Liver (tissue), 9 donors: Measurements from ENCODE around the gene JCHAIN. TPM values are rescaled to one million over a fixed set of nuclear protein-coding genes. Genes with fewer than 3 reads are reported as not detected.

Experiments
- DNase-seq: peaks from one replicate; pipeline ENCODE4 v3.0.0-alpha.2; 2017; ENCODE audit warnings: low spot score
- H3K27ac ChIP-seq, 2 donors: one replicate each; pipeline ENCODE4 v1.7.0; 2013; ENCODE audit warnings: inconsistent platforms in 2 of 2, low read length in 2 of 2, control low read depth in 1 of 2, low read depth in 1 of 2, mild to moderate bottlenecking in 1 of 2
- H3K27me3 ChIP-seq, 4 donors: one replicate each; pipeline versions ENCODE4 v1.6.1 to v1.7.0; 2013; ENCODE audit warnings: low read length in 3 of 4, inconsistent platforms in 1 of 4, mild to moderate bottlenecking in 1 of 4, moderate library complexity in 1 of 4; ENCODE audit not compliant: control insufficient read depth in 4 of 4, insufficient read depth in 4 of 4
- H3K36me3 ChIP-seq, 4 donors: one replicate each; pipeline versions ENCODE4 v1.6.1 to v1.7.0; 2013; ENCODE audit warnings: low read length in 3 of 4, mild to moderate bottlenecking in 3 of 4, low read depth in 1 of 4, moderate library complexity in 1 of 4; ENCODE audit not compliant: control insufficient read depth in 4 of 4, insufficient read depth in 3 of 4
- H3K4me1 ChIP-seq, 4 donors: one replicate each; pipeline versions ENCODE4 v1.6.1 to v1.7.0; 2013; ENCODE audit warnings: low read length in 3 of 4, mild to moderate bottlenecking in 3 of 4, moderate library complexity in 1 of 4; ENCODE audit not compliant: control insufficient read depth in 4 of 4, insufficient read depth in 4 of 4
- H3K4me3 ChIP-seq, 3 donors: one replicate each; pipeline versions ENCODE4 v1.6.1 to v1.7.0; 2013; ENCODE audit warnings: low read length in 3 of 3, control low read depth in 1 of 3, low read depth in 1 of 3, mild to moderate bottlenecking in 1 of 3
- H3K9ac ChIP-seq, 2 donors: one replicate each; pipeline ENCODE4 v1.7.0; 2013; ENCODE audit warnings: low read length in 2 of 2, mild to moderate bottlenecking in 2 of 2, moderate library complexity in 2 of 2, control low read depth in 1 of 2, low read depth in 1 of 2
- H3K9me3 ChIP-seq, 4 donors: one replicate each; pipeline versions ENCODE4 v1.6.1 to v1.7.0; 2013; ENCODE audit warnings: low read length in 3 of 4; ENCODE audit not compliant: control insufficient read depth in 4 of 4
- ATF3 ChIP-seq: IDR thresholded peaks from 2 replicates; pipeline ENCODE4 v1.6.1; 2016; ENCODE audit warnings: antibody characterized with exemption
- CTCF ChIP-seq: fragments of 150-350 bp; IDR thresholded peaks from 2 replicates; pipeline ENCODE4 v1.5.1; 2017; ENCODE audit warnings: improper control_type of control experiment, low read depth, low read length; ENCODE audit not compliant: missing input control
- EGR1 ChIP-seq, 2 donors: IDR thresholded peaks; 2 replicates each; pipeline ENCODE4 v1.6.1; 2016 to 2018; ENCODE audit warnings: antibody characterized with exemption in 2 of 2, low read depth in 2 of 2
- FOXA1 ChIP-seq: IDR thresholded peaks from 2 replicates; pipeline ENCODE4 v1.6.1; 2016; ENCODE audit warnings: antibody characterized with exemption
- FOXA2 ChIP-seq: IDR thresholded peaks from 2 replicates; pipeline ENCODE4 v1.6.1; 2016; ENCODE audit warnings: antibody characterized with exemption
- GABPA ChIP-seq, 2 donors: IDR thresholded peaks in 1 of 2; conservative IDR thresholded peaks in 1 of 2; 2 replicates each; pipeline ENCODE4 v1.6.1; 2016; ENCODE audit warnings: antibody characterized with exemption in 2 of 2, mild to moderate bottlenecking in 1 of 2, moderate library complexity in 1 of 2
- HNF4A ChIP-seq, 2 donors: conservative IDR thresholded peaks; 2 replicates each; pipeline ENCODE4 v1.6.1; 2016; ENCODE audit warnings: antibody characterized with exemption in 2 of 2, mild to moderate bottlenecking in 2 of 2
- HNF4G ChIP-seq: IDR thresholded peaks from 2 replicates; pipeline ENCODE4 v1.6.1; 2016; ENCODE audit warnings: antibody characterized with exemption
- JUND ChIP-seq, 2 donors: IDR thresholded peaks; 2 replicates each; pipeline ENCODE4 v1.6.1; 2016; ENCODE audit warnings: antibody characterized with exemption in 2 of 2
- MAX ChIP-seq: IDR thresholded peaks from 2 replicates; pipeline ENCODE4 v1.6.1; 2016; ENCODE audit warnings: antibody characterized with exemption
- NR2F2 ChIP-seq: IDR thresholded peaks from 2 replicates; pipeline ENCODE4 v1.6.1; 2016; ENCODE audit warnings: antibody characterized with exemption
- RAD21 ChIP-seq, 2 donors: IDR thresholded peaks; 2 replicates each; pipeline ENCODE4 v1.6.1; 2016; ENCODE audit warnings: antibody characterized with exemption in 2 of 2, mild to moderate bottlenecking in 2 of 2
- RXRA ChIP-seq, 2 donors: IDR thresholded peaks; 2 replicates each; pipeline ENCODE4 v1.6.1; 2017 to 2018; ENCODE audit warnings: antibody characterized with exemption in 2 of 2, mild to moderate bottlenecking in 1 of 2
- SP1 ChIP-seq: IDR thresholded peaks from 2 replicates; pipeline ENCODE4 v1.6.1; 2018; ENCODE audit warnings: antibody characterized with exemption, mild to moderate bottlenecking
- TAF1 ChIP-seq: conservative IDR thresholded peaks from 2 replicates; pipeline ENCODE4 v1.6.1; 2016; ENCODE audit warnings: antibody characterized with exemption, mild to moderate bottlenecking
- YY1 ChIP-seq: IDR thresholded peaks from 2 replicates; pipeline ENCODE4 v1.6.1; 2016; ENCODE audit warnings: antibody characterized with exemption, mild to moderate bottlenecking
- ZBTB33 ChIP-seq: IDR thresholded peaks from 2 replicates; pipeline ENCODE4 v1.6.1; 2016; ENCODE audit warnings: antibody characterized with exemption
- WGBS: extraction: QIAGEN DNeasy Blood & Tissue Kit; methylation state at CpG from one replicate; pipeline ENCODE4 v1.1.7; 2013; 5-methylcytosine and 5-hydroxymethylcytosine counted together
- polyA plus RNA-seq, 2 donors: library from polyadenylated mRNA; stranded (reverse) in 1 of 2; unstranded in 1 of 2; fragments of 200-250 nt in 1 of 2; fragments of >200 nt in 1 of 2; fragmentation: Nextera tagmentation in 1 of 2; extraction: Ambion mirVana in 1 of 2; gene quantifications; one replicate each; pipeline versions ENCODE4 v1.2.1 to v1.2.3, GENCODE V29; 2013 to 2015
- total RNA-seq, 2 donors: library from RNA; depleted of rRNA; stranded (reverse); fragments of >200 nt; gene quantifications; one replicate each; pipeline ENCODE4 v1.2.3, GENCODE V29; 2014
- TF ChIP-seq, protein P1 (sequence below): IDR thresholded peaks from 2 replicates; pipeline ENCODE4 v1.6.1; 2016; ENCODE audit warnings: antibody characterized with exemption, mild to moderate bottlenecking
- donor health status: healthy.
- donor health status: healthy.
- donor health status: healthy.
- donor health status: healthy.
- donor health status: healthy.

The JCHAIN gene
- total and polyA plus RNA-seq, 4 donors: 2.1 to 69.5 (median 9.7) TPM

DNA sequence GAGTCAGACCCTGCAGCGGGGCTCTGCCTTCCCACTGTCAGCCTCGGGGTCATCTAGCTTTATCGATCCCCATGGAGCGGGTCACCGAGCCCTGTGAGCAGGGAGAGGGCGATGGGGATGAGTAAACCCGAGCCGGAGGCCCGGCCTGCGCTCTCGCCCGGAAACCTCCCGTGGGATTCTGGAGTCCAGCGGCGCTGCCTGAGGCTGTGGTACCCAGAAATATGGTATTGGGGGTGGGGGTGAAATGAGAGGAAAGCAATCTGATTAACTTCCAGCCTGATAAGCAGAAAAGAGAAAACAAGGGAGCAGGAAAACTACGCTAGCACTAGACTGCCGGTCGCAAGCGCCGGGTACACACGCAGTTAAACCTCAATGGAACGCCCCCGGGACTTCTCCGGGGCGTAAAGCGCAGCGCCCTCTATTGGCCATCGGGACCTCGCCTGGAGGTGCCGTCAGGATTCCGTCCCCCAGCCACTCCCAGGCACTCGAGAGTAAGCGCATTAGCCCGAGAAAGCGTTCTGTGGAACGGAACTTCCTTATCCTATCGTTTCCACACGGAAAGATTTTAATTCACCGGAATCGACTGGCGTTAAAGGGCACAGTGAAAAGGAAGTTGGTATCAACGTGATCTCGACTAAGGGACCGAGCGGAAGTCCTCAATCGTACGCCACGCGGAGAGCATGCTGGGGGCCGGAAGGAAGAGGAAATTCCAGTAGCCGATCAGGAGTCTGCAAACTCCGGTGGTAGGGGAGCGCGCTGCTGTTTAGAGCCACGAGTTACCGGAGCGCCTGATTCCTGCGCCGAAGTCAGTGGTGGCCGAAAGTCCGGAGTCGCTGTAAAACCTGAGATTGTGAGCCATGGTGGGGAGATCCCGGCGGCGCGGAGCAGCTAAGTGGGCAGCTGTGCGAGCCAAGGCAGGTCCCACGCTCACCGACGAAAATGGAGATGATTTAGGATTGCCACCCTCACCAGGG, 21.8 kb upstream of the JCHAIN start, which contains the start of gene UTP3:
TSS of gene UTP3 (plus strand) at position 712 of the 974 bp plus-strand sequence. CDS start at position 858, 146 bp downstream.
- WGBS: under 1% methylated on average over 70 of the region's 70 CpGs

More for the DNA sequence above, 21.8 kb upstream of the JCHAIN start, which contains the start of gene UTP3:
- Histone ChIP-seq H3K4me3 (peak within 1 kb of the TSS; percentile 65 to 97 (median 96)), H3K9ac (peak within 1 kb of the TSS; percentile 87 to 90), H3K27me3 (no peaks in the 10 kb centered on the region), H3K9me3 (no peaks in the 10 kb centered on the region), H3K27ac (peak within 1 kb of the TSS; percentile 89 to 93), H3K4me1 (peaks cover 0 to 33% (median 25%) of the 10 kb centered on the region in 4 donors), H3K36me3 (no peaks in the 10 kb centered on the region)
- TF ChIP-seq GABPA (IDR thresholded peaks at IDR 0.05 in 1 of 2, conservative IDR thresholded peaks at IDR 0.05 in 1 of 2): peak; percentile 98 to 100
- peak; percentile 95 for TF ChIP-seq CTCF
- TF ChIP-seq RAD21 (IDR thresholded peaks at IDR 0.05): peak; percentile 84
- peak; percentile 75 for TF ChIP-seq FOXA2
- TF ChIP-seq MAX: peak; percentile 100
- TF ChIP-seq, protein P1, sequence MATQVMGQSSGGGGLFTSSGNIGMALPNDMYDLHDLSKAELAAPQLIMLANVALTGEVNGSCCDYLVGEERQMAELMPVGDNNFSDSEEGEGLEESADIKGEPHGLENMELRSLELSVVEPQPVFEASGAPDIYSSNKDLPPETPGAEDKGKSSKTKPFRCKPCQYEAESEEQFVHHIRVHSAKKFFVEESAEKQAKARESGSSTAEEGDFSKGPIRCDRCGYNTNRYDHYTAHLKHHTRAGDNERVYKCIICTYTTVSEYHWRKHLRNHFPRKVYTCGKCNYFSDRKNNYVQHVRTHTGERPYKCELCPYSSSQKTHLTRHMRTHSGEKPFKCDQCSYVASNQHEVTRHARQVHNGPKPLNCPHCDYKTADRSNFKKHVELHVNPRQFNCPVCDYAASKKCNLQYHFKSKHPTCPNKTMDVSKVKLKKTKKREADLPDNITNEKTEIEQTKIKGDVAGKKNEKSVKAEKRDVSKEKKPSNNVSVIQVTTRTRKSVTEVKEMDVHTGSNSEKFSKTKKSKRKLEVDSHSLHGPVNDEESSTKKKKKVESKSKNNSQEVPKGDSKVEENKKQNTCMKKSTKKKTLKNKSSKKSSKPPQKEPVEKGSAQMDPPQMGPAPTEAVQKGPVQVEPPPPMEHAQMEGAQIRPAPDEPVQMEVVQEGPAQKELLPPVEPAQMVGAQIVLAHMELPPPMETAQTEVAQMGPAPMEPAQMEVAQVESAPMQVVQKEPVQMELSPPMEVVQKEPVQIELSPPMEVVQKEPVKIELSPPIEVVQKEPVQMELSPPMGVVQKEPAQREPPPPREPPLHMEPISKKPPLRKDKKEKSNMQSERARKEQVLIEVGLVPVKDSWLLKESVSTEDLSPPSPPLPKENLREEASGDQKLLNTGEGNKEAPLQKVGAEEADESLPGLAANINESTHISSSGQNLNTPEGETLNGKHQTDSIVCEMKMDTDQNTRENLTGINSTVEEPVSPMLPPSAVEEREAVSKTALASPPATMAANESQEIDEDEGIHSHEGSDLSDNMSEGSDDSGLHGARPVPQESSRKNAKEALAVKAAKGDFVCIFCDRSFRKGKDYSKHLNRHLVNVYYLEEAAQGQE: peak; percentile 91
- peak; percentile 60 to 70 for TF ChIP-seq HNF4A (conservative IDR thresholded peaks at IDR 0.05)
- peak; percentile 72 for TF ChIP-seq FOXA1
- TF ChIP-seq ZBTB33: peak; percentile 95
- TF ChIP-seq SP1: peak; percentile 89
- peak in 1 of 2 donors; percentile 73 for TF ChIP-seq JUND (IDR thresholded peaks at IDR 0.05)
- TF ChIP-seq YY1: peak; percentile 91
- peak; percentile 77 to 83 for TF ChIP-seq RXRA (IDR thresholded peaks at IDR 0.05)
- TF ChIP-seq EGR1 (IDR thresholded peaks at IDR 0.05; ENCODE audit: low read depth in 2 of 2): peak; percentile 96 to 98
- peak; percentile 94 for TF ChIP-seq NR2F2
- TF ChIP-seq HNF4G: peak; percentile 56
- peak; percentile 81 for TF ChIP-seq ATF3
- peak; percentile 82 for TF ChIP-seq TAF1
- peak; percentile 93 for DNase-seq
